Smooth muscle cell (in vitro differentiated cells): Measurements from ENCODE around the gene PER1. TPM values are rescaled to one million over a fixed set of nuclear protein-coding genes. Genes with fewer than 3 reads are reported as not detected.
A peak's percentile ranks its signal among the peaks of the same experiment; 100 is the strongest.

Experiments used
- DNase-seq: peaks from one replicate; lab custom pipeline; 2025; ENCODE audit not compliant: unreplicated experiment; lab: John Stamatoyannopoulos, UW
- H2AFZ ChIP-seq: fragments of 200-600 bp; sonication (generic); 2 replicates; pipeline ENCODE4 v1.6.0; 2016; ENCODE audit warnings: antibody characterized with exemption, low read depth, mild to moderate bottlenecking
- H3F3A ChIP-seq: fragments of 200-600 bp; sonication (generic); 2 replicates; pipeline ENCODE4 v1.6.0; 2017; ENCODE audit warnings: antibody characterized with exemption, low read depth
- H3K27ac ChIP-seq: fragments of 200-600 bp; sonication (generic); 2 replicates; pipeline ENCODE4 v1.5.1; 2016; ENCODE audit warnings: low read depth, mild to moderate bottlenecking
- H3K27me3 ChIP-seq: fragments of 200-600 bp; sonication (generic); 2 replicates; pipeline ENCODE4 v1.6.1; 2016; ENCODE audit warnings: low read depth, mild to moderate bottlenecking
- H3K36me3 ChIP-seq: fragments of 200-600 bp; sonication (generic); 2 replicates; pipeline ENCODE4 v1.5.1; 2016; ENCODE audit warnings: low read depth
- H3K4me1 ChIP-seq: fragments of 200-600 bp; sonication (generic); 2 replicates; pipeline ENCODE4 v1.5.1; 2016; ENCODE audit warnings: low read depth
- H3K4me2 ChIP-seq: fragments of 200-600 bp; sonication (generic); 2 replicates; pipeline ENCODE4 v1.6.0; 2016; ENCODE audit warnings: mild to moderate bottlenecking
- H3K4me3 ChIP-seq: fragments of 200-600 bp; sonication (generic); 2 replicates; pipeline ENCODE4 v1.5.1; 2016; ENCODE audit warnings: mild to moderate bottlenecking
- H3K79me2 ChIP-seq: fragments of 200-600 bp; sonication (generic); 2 replicates; pipeline ENCODE4 v1.6.0; 2016; ENCODE audit warnings: low read depth, mild to moderate bottlenecking
- H3K9ac ChIP-seq: fragments of 200-600 bp; sonication (generic); 2 replicates; pipeline ENCODE4 v1.6.0; 2016; ENCODE audit warnings: low read depth
- H3K9me3 ChIP-seq: fragments of 200-600 bp; sonication (generic); replicated peaks from 2 replicates; pipeline ENCODE4 v1.5.1; 2016; ENCODE audit warnings: low read depth
- H4K20me1 ChIP-seq: fragments of 200-600 bp; sonication (generic); 2 replicates; pipeline ENCODE4 v1.6.0; 2016; ENCODE audit warnings: low read depth
- CTCF ChIP-seq: fragments of 200-600 bp; sonication (generic); IDR thresholded peaks from 2 replicates; pipeline ENCODE4 v1.5.1; 2017; ENCODE audit warnings: borderline replicate concordance, mild to moderate bottlenecking, antibody characterized with exemption; ENCODE audit not compliant: insufficient read depth, poor library complexity, severe bottlenecking
- WGBS: methylation state at CpG from one replicate; pipeline ENCODE4 v1.1.7; 2016; ENCODE audit warnings: low lambda C conversion rate; 5-methylcytosine and 5-hydroxymethylcytosine counted together
- polyA plus RNA-seq: library from polyadenylated mRNA; unstranded; fragments of >200 nt; fragmentation: Nextera tagmentation; extraction: Ambion mirVana; gene quantifications from 2 replicates; pipeline ENCODE4 v1.2.1, GENCODE V29; 2016
- total RNA-seq: library from RNA; depleted of rRNA; stranded (reverse); fragments of >200 nt; gene quantifications from 2 replicates; pipeline ENCODE4 v1.2.3, GENCODE V29; 2014

PER1 gene
- total and polyA plus RNA-seq, 2 experiments from 2014 or later = 29.0 to 55.2 TPM

GRCh38 chr17:8160741-8161221 is 8.6 kb upstream of the PER1 start:
- WGBS = 88% methylated on average over 5 of the region's 5 CpGs
- H3K4me1 ChIP-seq = peaks cover 22% of the 10 kb centered on the region
- TF ChIP-seq CTCF = no peak
- H3F3A ChIP-seq = peaks cover 5% of the 10 kb centered on the region
- H2AFZ ChIP-seq = no peak overlapping the region
- no peak overlapping the region for H3K9ac ChIP-seq
- H3K4me2 ChIP-seq = no peak overlapping the region
- no peak overlapping the region for H3K4me3 ChIP-seq
- H3K9me3 ChIP-seq = no peaks in the 10 kb centered on the region
- no peaks in the 10 kb centered on the region for H3K27me3 ChIP-seq
- DNase-seq = no peak
- peaks cover 14% of the 10 kb centered on the region for H4K20me1 ChIP-seq
- peaks cover 17% of the 10 kb centered on the region for H3K79me2 ChIP-seq
- H3K27ac ChIP-seq = peak overlapping the region; percentile 57
- H3K36me3 ChIP-seq = no peaks in the 10 kb centered on the region

- H3F3A ChIP-seq = peaks cover 5% of the 10 kb centered on the region
- H3K27me3 ChIP-seq = no peaks in the 10 kb centered on the region
- H4K20me1 ChIP-seq = peaks cover 20% of the 10 kb centered on the region
- no peak overlapping the region for H3K9ac ChIP-seq
- H3K4me2 ChIP-seq = no peak overlapping the region
- WGBS = 90% methylated on average over 4 of the region's 4 CpGs
- H3K4me1 ChIP-seq = peaks cover 22% of the 10 kb centered on the region
- TF ChIP-seq CTCF = no peak
- no peak overlapping the region for H3K4me3 ChIP-seq
- H3K36me3 ChIP-seq = no peaks in the 10 kb centered on the region
- H3K9me3 ChIP-seq = no peaks in the 10 kb centered on the region
- no peak overlapping the region for H3K27ac ChIP-seq
- H3K79me2 ChIP-seq = peaks cover 17% of the 10 kb centered on the region
- DNase-seq = no peak
- no peak overlapping the region for H2AFZ ChIP-seq
Measured at GRCh38 chr17:8160224-8160577, 8.0 kb upstream of the PER1 start.

GRCh38 chr17:8159459-8160223 is 7.4 kb upstream of the PER1 start:
- WGBS = 96% methylated on average over 4 of the region's 4 CpGs
- Histone ChIP-seq H3K9ac (no peak overlapping the region), H3K4me1 (peaks cover 25% of the 10 kb centered on the region)

More at GRCh38 chr17:8159459-8160223, 7.4 kb upstream of the PER1 start:
- no peak for DNase-seq
- H2AFZ ChIP-seq = no peak overlapping the region
- no peak for TF ChIP-seq CTCF
- no peak overlapping the region for H3K27ac ChIP-seq
- no peaks in the 10 kb centered on the region for H3K27me3 ChIP-seq
- H4K20me1 ChIP-seq = peaks cover 23% of the 10 kb centered on the region
- peaks cover 17% of the 10 kb centered on the region for H3K79me2 ChIP-seq
- no peak overlapping the region for H3K4me2 ChIP-seq
- H3F3A ChIP-seq = peaks cover 5% of the 10 kb centered on the region
- H3K36me3 ChIP-seq = no peaks in the 10 kb centered on the region
- no peaks in the 10 kb centered on the region for H3K9me3 ChIP-seq
- H3K4me3 ChIP-seq = no peak overlapping the region
